Measurements from ENCODE around the gene CDK14.
A peak's percentile ranks its signal among the peaks of the same experiment; 100 is the strongest.

CDK14 gene

DNA sequence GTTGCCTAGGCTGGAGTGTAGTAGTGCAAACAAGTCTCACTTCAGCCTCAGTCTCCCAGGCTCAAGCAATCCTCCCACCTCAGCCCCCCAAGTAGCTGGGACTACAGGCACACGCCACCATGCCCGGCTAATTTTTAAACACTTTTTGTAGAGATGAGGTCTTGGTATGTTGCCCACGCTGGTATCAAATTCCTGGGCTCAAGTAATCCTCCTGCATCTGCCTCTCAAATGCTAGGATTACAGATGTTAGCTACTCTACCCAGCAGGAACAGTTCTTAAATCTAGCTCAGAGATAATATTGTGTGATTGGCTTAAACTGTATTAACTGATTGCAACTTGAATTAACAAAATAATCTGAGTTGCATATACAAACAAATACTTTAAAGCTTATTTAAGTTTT, 82.9 kb downstream of the CDK14 start:
- no peak for DNase-seq (ENCODE audit: low spot score)

DNA sequence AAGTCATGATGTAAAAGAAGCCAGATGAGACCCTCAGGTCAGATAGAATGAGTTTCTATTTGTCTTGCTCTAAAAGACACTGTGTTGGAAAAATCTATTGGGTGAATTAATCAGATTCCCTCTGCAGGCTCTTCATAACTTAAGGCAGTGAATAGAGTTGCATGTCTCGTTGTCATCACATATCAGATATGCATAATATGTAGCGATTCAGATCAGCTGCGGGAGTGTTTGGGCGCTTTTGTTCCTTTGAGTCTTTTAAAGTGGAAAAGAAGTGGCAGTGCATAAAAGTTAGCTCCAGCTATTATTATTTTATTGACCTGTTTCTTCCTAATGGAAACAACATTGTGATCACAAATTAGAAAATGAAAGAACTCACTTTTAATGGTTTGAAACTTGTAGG, 84.4 kb downstream of the CDK14 start:
- no peak for DNase-seq (ENCODE audit: low spot score)

DNA sequence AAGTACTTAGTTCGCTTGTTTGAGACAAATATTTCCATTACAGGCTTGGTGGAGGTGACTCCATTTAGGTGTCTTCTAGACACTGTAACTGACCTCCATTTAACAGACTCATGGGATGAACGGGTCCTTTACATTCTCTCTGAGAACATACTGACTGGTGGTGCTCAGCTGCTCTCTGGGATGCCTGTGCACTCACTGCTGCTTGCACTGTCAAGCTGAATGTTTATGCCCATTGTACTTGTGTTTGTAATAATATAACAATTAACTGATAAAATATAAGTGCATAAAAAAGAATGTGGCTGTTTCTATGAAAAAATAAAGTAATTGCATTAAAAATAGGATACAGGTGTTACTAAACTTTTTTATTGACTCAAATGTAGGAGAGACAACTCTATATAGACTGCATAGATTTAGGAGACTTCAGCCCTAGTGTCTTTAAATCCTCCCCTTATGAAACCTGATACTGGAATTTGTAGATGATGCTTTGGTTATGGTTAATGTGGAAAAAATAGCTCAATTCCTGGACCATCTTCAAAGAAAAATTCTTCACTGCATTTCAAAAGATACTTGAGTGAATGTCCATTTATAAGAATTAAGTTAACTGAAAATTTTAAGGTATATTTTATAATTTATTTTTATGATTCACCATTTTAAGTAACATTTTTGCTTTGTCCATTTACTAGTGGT, 85.4 kb downstream of the CDK14 start:
- no peak for DNase-seq (ENCODE audit: low spot score)

DNA sequence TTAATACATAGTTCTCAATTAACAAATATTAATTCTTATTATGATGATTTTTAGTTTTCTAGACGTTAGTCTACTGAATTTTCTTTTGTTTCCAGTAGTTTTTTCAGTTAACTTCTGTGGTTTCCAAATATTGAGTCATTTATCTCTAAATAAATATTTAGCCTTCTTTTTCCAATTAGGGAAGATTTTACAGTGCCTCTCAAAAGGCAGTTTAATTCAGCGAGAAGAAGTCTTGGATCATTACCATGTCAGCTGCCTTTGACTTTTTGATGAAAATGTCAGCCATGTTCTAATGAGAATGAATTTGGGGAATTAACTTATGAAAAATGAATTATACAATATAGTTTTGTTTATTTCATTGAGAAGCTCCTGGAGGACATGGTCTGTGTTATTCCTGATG, 90.0 kb downstream of the CDK14 start:
- no peak for DNase-seq (ENCODE audit: low spot score)

DNA sequence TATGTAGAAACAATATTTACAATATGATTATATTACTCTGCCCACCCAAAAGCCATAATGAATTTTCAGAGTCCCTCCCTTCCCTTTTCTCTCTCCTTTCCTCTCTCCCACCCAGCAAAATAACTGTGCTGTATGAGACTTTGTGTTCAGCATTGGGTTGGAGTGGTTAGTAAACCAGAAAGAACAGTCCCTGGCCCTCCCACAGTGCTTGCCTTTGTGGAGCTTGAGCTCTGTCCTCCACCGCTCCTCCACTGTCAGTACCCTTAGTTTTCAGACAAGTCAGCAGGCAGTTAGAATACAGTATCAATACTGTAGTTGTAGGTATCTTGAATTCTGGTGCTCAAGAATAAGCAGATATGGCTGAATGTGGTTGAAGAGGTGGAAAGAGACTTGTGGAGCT, 92.7 kb downstream of the CDK14 start:
- DNase-seq (ENCODE audit: low spot score): no peak

DNA sequence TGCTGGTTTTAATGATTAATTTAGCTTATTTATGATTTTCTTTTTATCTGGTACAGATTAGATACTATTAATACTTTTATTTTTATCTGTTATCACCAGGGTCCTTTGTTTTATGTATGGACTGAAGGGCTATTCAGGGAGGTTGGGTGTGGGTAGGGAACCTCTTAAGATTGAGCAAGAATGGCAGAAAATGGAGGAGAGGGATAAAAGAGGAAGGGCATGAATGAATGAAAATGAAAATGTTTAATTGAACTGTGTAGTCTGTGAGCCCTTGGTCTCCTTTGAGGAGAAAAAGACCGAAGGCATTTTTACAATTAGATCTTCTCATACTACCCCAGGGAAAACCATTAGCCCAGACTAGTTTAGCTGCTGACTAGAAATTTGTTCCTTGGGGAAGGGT, 93.1 kb downstream of the CDK14 start:
- DNase-seq (ENCODE audit: low spot score): no peak

DNA sequence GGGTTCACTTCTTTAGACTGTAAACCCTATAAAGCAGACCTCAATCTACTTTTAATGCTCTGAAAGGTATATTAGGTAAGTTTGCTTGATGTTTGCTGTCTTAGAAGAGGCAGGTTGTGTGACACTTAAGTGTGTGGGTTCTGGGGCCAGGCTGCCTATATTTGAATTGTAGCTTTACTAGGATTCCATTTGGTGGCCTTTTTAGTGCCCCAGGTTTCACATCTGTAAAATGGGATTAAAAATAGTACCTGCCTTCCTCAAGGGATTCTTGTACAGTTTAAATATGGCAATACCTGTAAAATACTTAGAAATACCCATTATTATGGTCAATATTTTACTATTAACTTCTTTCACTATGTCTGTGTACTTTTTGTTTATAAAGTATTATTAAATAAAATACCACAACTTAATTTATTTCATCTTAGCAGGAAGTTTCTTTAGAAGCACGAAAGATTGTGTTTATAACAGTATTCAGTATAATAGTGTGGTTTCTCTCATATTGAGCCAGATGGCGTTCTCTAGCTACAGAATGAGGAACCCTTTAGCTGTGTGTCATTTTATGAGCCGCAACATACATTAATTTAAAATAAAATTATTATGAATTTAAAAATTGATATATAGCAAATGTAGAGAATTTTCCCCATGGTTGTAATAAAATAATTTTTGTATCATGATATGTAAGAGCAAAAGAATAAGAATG, 94.2 kb downstream of the CDK14 start:
- no peak for DNase-seq (ENCODE audit: low spot score)

DNA sequence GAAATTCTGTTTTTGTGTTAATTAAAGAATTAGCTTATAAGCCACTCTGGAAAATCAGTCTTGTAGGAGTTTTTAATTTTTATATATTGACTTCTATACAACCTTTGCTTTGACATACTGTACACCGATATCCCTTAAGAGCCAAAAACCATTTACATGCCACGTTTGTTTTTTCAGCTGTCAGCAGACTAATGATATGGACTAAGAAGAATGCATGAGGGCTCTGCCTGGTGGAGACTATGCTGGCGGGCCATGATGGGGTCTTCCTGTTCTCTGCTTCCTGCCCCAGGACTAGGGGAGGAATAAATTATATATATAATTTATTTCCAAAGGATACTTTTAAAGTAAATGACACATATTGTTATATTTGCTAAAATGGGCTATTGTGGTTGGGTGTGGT, 96.3 kb downstream of the CDK14 start:
- no peak for DNase-seq (ENCODE audit: low spot score)

DNA sequence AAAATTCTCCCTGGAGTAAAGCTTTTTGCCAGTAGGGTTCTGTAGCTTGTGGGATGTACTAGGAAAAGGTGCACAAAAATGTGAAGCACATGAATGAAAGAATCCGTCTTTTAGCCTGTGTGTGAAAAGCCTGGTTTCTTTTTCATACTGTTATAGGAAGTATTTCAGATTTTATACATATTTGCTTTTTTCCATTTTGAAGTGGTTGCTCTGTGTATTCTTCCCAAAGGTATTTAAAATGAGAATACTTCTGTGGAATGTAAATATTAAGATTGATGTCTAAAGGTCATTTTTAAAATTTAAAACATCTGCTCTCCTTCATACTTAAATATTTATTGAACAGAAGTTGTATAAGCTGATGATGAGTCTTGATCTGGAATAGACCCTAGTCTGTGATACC, 96.8 kb downstream of the CDK14 start:
- DNase-seq (ENCODE audit: low spot score): no peak

DNA sequence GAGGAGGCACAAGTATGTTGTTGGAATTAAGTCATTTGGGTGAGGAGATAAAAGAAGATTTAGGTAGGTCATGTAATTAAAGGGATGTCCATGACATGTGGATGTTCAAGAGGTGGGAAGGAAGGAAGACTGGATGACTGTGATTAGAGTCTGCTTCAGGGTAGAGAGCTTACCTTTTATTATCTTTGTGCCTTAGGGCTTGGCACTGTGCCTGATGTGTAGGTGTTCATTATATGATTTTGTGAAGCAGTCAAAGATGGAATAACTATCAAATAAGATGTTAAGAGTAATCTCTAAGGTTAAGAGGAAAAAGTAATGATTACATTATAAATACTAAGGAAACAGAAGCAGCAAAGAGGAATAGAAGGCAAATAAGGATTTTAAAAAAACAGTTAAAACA, 97.8 kb downstream of the CDK14 start:
- DNase-seq (ENCODE audit: low spot score): no peak

DNA sequence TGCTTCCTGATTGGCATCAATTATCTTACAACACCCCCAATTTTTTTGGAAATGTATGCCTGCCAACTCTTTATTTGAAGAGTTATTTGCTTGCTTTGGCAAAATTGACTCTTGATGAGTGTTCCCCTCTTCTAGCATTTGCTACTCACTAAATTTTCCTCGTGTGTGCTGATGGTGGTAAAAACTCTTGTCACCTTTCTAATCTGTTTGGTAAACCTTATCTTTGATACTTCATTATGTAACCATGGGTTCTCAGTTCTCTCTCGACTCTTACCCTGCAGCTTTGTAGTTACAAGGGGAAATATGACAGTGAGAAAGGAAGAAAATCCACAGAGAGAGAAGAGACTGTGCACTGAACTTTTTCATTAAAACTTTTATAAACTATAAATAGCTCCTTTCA, 102.5 kb downstream of the CDK14 start:
- no peak for DNase-seq (ENCODE audit: low spot score)

DNA sequence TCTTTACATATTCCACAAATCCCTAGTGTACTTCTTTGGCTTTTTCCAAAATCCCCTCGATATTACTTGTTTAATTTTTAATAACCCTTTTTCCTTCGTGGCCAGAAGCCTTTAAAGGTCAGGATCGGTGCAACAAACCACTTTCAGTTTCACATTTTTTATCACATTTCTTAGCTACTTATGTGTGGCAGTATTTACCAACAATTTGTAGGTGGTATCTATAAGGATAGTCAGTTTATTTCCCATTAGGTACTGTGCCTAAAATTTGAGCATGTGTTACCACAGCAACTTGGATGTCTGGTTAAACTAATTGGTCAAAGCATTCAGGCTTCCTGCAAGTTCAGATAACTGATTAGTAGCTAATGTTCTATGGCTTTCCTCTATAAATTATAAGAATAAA, 104.9 kb downstream of the CDK14 start:
- DNase-seq (ENCODE audit: low spot score): no peak

DNA sequence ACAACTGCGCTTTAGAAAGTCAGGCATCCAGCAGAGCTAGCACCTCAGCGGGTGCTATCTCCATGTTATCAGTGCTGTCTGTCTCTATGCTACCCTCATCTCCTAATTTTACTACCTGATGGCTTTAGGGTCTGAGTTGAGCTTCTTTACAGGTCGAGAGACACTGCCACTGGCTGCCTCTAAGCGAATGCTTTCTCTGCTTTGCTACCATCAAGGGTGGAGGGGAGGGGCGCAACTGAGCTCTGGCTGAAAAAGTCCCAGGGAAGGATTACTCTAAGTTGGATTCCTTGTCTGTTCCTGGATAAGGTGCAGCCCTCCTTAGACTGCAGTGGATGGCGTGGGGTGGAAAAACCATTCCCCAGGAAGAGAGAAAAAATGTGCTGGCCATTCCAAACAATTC, 105.7 kb downstream of the CDK14 start:
- no peak for DNase-seq (ENCODE audit: low spot score)

DNA sequence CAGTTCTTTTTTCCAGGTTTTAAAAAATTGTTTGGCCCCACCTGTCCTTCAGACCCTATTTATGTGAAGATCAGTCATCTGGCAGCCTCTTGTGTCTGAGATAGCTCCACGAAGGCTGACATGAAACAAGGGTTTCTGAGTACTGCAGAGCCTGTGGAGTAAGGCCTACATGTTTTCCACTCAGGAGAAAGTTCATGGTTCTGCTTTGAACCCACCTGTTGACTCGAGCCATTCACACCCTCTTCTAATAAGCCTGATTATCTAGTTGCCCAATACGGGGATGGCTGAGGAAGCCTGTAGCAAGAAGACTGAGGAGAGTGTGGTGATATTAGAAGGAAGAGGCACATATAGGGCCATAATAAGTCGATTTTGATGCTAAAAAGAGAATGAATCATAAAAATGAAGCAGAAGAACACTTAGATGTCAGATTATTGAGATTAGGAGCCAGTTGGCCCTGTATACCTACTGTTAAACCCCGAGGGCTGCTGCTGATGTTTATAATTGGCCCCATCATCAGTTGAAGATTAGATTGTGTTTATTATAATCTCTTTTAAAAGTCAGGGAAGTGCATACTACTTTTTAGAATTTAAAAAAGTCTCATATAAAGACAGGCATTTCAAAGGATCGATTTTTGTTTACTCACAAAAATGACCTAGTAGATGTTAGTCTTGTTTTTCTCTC, 109.4 kb downstream of the CDK14 start:
- DNase-seq (ENCODE audit: low spot score): no peak

DNA sequence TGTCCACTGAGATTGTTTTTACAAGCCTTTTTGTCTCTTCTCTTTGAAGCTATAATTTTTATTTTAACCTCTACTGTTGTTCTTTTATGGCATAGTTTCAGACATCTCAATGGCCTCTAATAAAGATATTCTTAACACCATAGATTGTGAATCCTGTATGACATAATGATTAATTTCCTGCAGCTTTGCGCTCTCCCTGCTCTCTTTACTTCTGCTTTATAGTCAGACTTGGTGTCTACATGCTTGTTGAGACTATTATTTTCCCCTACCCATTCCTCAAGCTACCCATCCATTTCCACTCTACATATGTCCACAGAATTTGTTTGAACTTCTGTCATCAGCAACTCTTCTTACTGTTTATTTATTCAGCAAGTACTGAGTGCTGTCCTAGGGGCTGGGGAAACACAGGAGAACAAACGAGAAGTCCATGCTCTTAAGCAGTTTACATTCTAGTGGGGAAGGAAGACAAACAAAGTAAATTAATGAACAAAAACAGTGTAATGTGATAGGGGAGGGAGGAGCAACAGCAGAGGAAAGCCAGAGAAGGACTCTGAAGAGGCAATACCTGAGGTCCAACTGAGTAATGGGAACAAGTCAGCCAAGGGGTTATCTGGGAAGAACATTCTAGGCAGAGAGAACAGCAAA, 110.1 kb downstream of the CDK14 start:
- DNase-seq (ENCODE audit: low spot score): no peak

DNA sequence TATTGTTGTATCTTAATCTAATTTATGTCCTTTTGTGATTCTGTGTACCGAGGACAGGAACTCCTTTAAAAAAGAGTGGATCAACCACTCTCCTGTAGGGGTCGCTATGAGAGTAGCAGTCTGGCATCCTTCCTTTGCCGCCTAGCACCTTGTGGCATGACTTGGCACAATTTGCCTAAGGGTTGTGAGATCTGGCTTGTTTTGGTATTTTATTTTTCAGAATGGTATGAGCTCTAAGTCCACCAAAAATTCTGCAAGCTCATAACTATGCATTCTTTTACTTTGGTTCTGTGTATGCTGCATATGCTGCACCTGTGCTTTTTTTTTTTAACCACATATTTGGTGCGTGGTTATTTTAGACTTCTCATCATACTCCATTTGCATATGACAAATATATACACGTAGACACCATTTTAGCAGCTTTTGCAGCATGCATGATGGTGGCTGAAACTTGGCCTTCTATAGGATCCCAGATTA, 112.8 kb downstream of the CDK14 start:
- peak; percentile 54 for DNase-seq (ENCODE audit: low spot score)

DNA sequence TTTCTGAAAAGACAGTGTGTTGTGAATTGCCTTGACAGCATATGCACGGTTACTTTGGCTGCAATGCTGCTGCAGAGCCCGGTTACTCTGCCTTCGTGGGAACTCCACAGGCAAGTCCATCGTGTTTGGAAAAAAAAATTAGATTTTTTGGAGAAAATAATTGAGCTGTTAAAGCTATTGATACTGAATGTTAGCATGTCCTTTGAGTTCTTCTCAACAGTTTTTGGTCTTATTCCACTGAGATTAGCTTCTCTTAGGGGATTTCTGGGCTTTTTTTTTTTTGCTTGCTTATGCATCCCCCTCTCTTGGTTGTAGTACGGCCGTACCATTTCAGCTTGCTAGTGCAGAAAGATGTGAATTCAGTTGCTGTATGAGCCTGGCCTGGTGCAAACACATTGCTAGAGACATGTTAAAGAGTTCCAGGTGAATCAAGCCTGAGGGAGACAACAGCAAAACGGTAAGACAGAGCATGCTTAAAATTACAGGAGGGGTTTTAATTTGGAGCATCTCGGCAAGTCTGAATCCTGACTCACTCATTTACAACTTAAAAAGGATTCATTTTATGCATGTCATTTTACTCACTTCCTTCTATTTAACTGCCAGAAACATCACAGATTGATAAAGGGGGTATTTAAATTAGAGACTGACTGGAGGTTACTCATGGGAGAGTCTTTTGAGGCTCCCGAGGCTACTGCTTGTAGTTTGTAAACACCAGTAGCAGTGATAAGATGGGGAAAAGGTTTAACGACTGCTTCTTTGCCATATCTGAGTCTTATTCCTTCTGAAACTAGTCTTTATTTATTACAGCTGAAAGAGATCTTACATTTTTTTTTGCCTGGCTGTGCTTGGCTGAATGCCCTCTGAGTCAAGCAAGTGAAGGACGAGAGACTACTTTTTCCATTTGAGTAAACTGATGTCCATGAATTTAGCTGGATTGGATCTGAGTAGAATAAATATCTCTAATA, 113.7 kb downstream of the CDK14 start:
- DNase-seq (ENCODE audit: low spot score): peak; percentile 19

DNA sequence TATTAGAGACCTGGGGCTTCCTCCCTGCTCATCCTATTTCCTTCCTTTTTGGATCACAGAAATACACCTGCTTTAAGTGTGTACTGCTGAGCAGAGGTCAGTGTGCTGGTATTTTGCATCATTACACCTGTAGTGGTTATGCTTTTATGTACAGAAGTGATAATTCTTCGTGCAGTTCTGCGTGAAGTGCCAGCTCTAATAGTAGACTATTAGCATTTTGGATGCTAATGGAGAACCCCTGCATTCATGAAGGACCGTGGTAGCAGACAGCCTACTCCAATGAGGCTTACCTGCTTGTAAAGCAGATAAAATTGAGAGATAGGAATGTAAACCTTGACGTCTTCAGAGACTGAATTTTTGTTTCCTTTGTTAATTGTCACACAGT, 114.3 kb downstream of the CDK14 start:
- no peak for DNase-seq (ENCODE audit: low spot score)

DNA sequence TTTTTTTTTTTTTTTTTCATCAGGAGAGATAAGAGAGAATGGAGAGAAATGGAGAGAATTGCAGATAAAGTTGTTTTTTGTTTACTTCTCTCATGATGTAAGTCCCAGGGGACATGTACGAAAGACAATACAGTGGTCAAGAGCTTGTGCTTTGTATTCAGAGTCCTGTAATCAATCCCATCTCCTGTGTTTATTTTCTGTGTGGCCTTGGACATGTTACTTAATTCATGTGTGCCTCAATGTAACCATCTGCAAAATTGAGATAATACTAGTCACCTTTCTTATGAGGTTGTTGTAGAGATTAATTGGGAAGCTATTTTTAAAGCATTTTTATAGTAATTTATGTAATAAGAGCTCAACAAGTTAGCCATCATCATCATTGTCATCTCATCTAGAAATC, 117.5 kb downstream of the CDK14 start:
- no peak for DNase-seq (ENCODE audit: low spot score)

DNA sequence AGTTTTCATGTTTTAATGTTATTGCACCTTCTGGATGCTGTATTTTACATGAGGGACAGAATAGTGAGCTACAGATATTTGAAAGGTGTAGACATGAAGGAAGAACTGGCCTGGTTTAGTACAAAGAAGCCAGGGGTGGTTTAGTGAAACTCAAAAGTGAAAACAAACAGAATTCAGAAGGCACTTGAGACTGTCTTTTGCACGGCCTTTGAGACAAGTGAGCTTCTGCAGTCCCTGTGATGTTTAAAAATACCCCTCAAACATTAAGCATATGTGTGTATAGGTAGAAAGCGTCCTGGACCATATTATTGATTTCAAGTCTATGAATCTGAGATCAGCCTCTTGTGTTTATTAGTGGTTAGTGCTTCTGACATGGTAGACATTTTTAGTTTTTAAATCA, 118.9 kb downstream of the CDK14 start:
- no peak for DNase-seq (ENCODE audit: low spot score)

DNA sequence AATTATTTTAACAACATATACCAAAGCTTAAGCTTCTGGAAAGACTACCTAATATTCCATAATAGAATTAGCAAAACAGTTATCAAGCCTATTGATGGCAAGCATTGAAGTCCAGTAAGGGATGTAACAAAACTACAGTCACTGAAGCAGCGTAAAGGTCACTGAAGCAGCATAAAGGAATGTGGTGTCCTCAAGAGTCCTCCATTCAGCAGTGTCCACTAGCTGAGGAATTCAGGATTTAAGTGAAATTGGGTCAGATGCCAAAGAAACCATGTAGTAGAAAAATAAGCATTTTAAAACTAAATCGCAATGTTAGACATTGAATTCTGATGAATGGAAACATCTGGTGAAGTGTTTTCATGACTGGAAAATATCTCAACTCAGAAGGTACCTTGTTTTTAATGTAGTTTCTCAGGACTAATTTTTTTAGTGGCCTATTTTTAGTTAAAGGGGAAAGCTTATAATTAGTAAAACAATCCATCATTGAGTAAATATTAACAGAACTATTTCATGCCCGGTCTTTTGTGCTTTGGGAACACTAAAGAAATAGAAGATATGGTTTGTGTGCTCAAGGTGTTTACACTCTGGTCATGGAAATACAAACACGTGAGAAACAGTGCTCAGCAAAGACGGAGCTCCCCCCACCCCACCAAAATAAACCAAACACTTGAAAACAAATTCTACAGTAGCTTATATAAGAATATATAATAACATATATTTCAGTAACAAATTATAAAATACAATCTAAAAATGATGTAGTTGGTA, 121.4 kb downstream of the CDK14 start:
- no peak for DNase-seq (ENCODE audit: low spot score)

All from RKO (cell line).